ENCODE data around the gene SYNGR1. TPM values are rescaled to one million over a fixed set of nuclear protein-coding genes. Genes with fewer than 3 reads are reported as not detected.
A peak's percentile ranks its signal among the peaks of the same experiment; 100 is the strongest.

Gene SYNGR1, protein sequence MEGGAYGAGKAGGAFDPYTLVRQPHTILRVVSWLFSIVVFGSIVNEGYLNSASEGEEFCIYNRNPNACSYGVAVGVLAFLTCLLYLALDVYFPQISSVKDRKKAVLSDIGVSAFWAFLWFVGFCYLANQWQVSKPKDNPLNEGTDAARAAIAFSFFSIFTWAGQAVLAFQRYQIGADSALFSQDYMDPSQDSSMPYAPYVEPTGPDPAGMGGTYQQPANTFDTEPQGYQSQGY
- polyA plus RNA-seq (2013), result 29.5 TPM

GRCh38 chr22:39349967-39350726, at the start of gene SYNGR1:
SYNGR1 (plus strand) TSS chr22:39349991; CDS start chr22:39350011, 20 bp downstream.
- POLR2A ChIA-PET, result interaction anchor here (0.7 to 2.2 kb wide), 2 partner anchors 31 to 83 kb away, joined by 3 to 11 read pairs; partner anchors contain the start of gene RPL3
- WGBS (ENCODE audit: insufficient coverage), result 0% methylated on average over 63 of the region's 87 CpGs
- H3K27ac ChIP-seq (ENCODE audit: insufficient read depth in 1 of 2, low read depth in 1 of 2, low read length in 2 of 2, poor library complexity in 1 of 2, severe bottlenecking in 2 of 2), result peak within 1 kb of the TSS; percentile 62 to 82
- no peaks in the 10 kb centered on the region for H3K9me3 ChIP-seq (ENCODE audit: control extremely low read depth in 1 of 5, control insufficient read depth in 4 of 5, insufficient read depth in 2 of 5, low read depth in 1 of 5, low read length in 4 of 5)
- no peaks in the 10 kb centered on the region for H3K27me3 ChIP-seq (replicated peaks in 2 of 5; ENCODE audit: control insufficient read depth in 4 of 5, insufficient read depth in 5 of 5, low read length in 4 of 5)
- H3K4me1 ChIP-seq (ENCODE audit: control extremely low read depth in 1 of 4, control insufficient read depth in 4 of 4, insufficient read depth in 4 of 4, low read length in 3 of 4), result peaks cover 12 to 43% (median 37%) of the 10 kb centered on the region in 4 experiments
- peak within 1 kb of the TSS; percentile 63 to 90 (median 77) for H3K4me3 ChIP-seq (ENCODE audit: control insufficient read depth in 1 of 7, extremely low read depth in 1 of 7, insufficient read depth in 4 of 7, low read depth in 2 of 7, low read length in 6 of 7)
- CTCF ChIA-PET, result interaction anchor here (0.6 to 1.6 kb wide), 4 partner anchors 17 to 165 kb away, joined by 4 to 5 read pairs (median 4); no protein-coding TSS in a partner anchor
- peaks cover 0 to 11% (median 0%) of the 10 kb centered on the region in 4 experiments for H3K36me3 ChIP-seq (ENCODE audit: control insufficient read depth in 4 of 4, insufficient read depth in 4 of 4, low read length in 3 of 4)
- peak in 1 of 3 donors; percentile 37 for DNase-seq

DNA sequence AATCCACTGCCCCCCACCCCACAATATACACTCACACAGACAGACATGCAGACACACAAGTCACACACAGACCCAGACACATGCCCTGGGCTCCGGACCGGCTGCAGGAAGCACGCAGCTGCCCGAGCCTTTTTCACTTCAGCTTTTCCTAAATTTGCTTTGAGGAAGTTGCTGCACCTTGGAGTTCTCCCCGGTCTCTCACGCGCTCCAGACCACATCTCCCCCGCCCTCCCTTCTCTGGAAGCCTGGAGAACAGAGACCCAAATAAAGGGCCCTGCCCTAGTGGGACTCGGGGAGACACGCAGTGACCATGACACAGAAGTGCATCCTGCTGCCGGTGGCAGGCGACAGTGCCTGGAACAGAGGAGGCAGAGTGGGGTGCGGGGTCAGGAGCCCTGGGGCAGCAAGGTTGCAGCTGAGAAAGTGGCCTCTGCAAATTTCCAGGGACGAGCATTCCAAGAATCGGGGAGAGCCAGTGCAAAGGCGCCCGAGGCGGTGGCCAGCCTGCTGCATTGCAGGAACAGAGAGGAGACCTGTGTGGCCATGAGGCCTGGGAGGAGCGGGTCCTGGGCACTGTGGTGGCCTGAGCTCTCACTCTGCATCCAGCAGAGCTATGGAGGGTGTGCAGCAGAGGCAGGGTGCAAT, 49.5 kb upstream of the SYNGR1 start:
- whole genome bisulfite sequencing (ENCODE audit: insufficient coverage), result 13% methylated on average over 15 of the region's 19 CpGs
- H3K4me1 ChIP-seq (ENCODE audit: control extremely low read depth in 1 of 4, control insufficient read depth in 4 of 4, insufficient read depth in 4 of 4, low read length in 3 of 4), result peaks cover 0 to 27% (median 13%) of the 10 kb centered on the region in 4 experiments
- peaks cover 0 to 47% (median 14%) of the 10 kb centered on the region in 5 experiments for H3K27me3 ChIP-seq (replicated peaks in 2 of 5; ENCODE audit: control insufficient read depth in 4 of 5, insufficient read depth in 5 of 5, low read length in 4 of 5)
- no peak overlapping the region for H3K27ac ChIP-seq (ENCODE audit: insufficient read depth in 1 of 2, low read depth in 1 of 2, low read length in 2 of 2, poor library complexity in 1 of 2, severe bottlenecking in 2 of 2)
- no peaks in the 10 kb centered on the region for H3K9me3 ChIP-seq (ENCODE audit: control extremely low read depth in 1 of 5, control insufficient read depth in 4 of 5, insufficient read depth in 2 of 5, low read depth in 1 of 5, low read length in 4 of 5)
- DNase-seq, result peak in 2 of 3 donors; percentile 75 to 77
- CTCF ChIA-PET, result interaction anchor here (1.0 to 1.9 kb wide), 7 partner anchors 9 to 165 kb away, joined by 3 to 9 read pairs (median 5); no protein-coding TSS in a partner anchor
- H3K36me3 ChIP-seq (ENCODE audit: control insufficient read depth in 4 of 4, insufficient read depth in 4 of 4, low read length in 3 of 4), result no peaks in the 10 kb centered on the region
- POLR2A ChIA-PET, result interaction anchor here (0.9 kb wide), 1 partner anchor 18 kb away, joined by 3 read pairs; no protein-coding TSS in a partner anchor
- H3K4me3 ChIP-seq (ENCODE audit: control insufficient read depth in 1 of 7, extremely low read depth in 1 of 7, insufficient read depth in 4 of 7, low read depth in 2 of 7, low read length in 6 of 7), result peak overlapping the region in 2 of 7 experiments; percentile 11 to 42

- peaks cover 0 to 27% (median 13%) of the 10 kb centered on the region in 4 experiments for H3K4me1 ChIP-seq (ENCODE audit: control extremely low read depth in 1 of 4, control insufficient read depth in 4 of 4, insufficient read depth in 4 of 4, low read length in 3 of 4)
- POLR2A ChIA-PET, result no interaction called here
- WGBS (ENCODE audit: insufficient coverage), result 96% methylated on average over 9 of the region's 9 CpGs
These were observed 48.7 kb upstream of the SYNGR1 start for GRCh38 chr22:39301108-39301507.

GRCh38 chr22:39301926-39302325, 47.9 kb upstream of the SYNGR1 start:
- peaks cover 0 to 40% (median 14%) of the 10 kb centered on the region in 5 experiments for H3K27me3 ChIP-seq (replicated peaks in 2 of 5; ENCODE audit: control insufficient read depth in 4 of 5, insufficient read depth in 5 of 5, low read length in 4 of 5)
- WGBS (ENCODE audit: insufficient coverage), result 86% methylated on average over 6 of the region's 7 CpGs
- DNase-seq, result no peak
- H3K36me3 ChIP-seq (ENCODE audit: control insufficient read depth in 4 of 4, insufficient read depth in 4 of 4, low read length in 3 of 4), result no peaks in the 10 kb centered on the region
- H3K4me1 ChIP-seq (ENCODE audit: control extremely low read depth in 1 of 4, control insufficient read depth in 4 of 4, insufficient read depth in 4 of 4, low read length in 3 of 4), result peaks cover 0 to 26% (median 14%) of the 10 kb centered on the region in 4 experiments
- H3K4me3 ChIP-seq (ENCODE audit: control insufficient read depth in 1 of 7, extremely low read depth in 1 of 7, insufficient read depth in 4 of 7, low read depth in 2 of 7, low read length in 6 of 7), result no peak overlapping the region
- H3K9me3 ChIP-seq (ENCODE audit: control extremely low read depth in 1 of 5, control insufficient read depth in 4 of 5, insufficient read depth in 2 of 5, low read depth in 1 of 5, low read length in 4 of 5), result no peaks in the 10 kb centered on the region
- CTCF ChIA-PET, result interaction anchor here (1.0 to 2.2 kb wide), 4 partner anchors 10 to 131 kb away, joined by 3 to 7 read pairs (median 4); no protein-coding TSS in a partner anchor
- POLR2A ChIA-PET, result no interaction called here
- no peak overlapping the region for H3K27ac ChIP-seq (ENCODE audit: insufficient read depth in 1 of 2, low read depth in 1 of 2, low read length in 2 of 2, poor library complexity in 1 of 2, severe bottlenecking in 2 of 2)

More at GRCh38 chr22:39301108-39301507, 48.7 kb upstream of the SYNGR1 start:
- no peak for DNase-seq
- CTCF ChIA-PET, result interaction anchor here (1.2 to 1.9 kb wide), 4 partner anchors 10 to 16 kb away, joined by 5 to 9 read pairs (median 6); no protein-coding TSS in a partner anchor
- Histone ChIP-seq H3K36me3 (ENCODE audit: control insufficient read depth in 4 of 4, insufficient read depth in 4 of 4, low read length in 3 of 4) (no peaks in the 10 kb centered on the region), H3K27ac (ENCODE audit: insufficient read depth in 1 of 2, low read depth in 1 of 2, low read length in 2 of 2, poor library complexity in 1 of 2, severe bottlenecking in 2 of 2) (no peak overlapping the region), H3K4me3 (ENCODE audit: control insufficient read depth in 1 of 7, extremely low read depth in 1 of 7, insufficient read depth in 4 of 7, low read depth in 2 of 7, low read length in 6 of 7) (no peak overlapping the region), H3K9me3 (ENCODE audit: control extremely low read depth in 1 of 5, control insufficient read depth in 4 of 5, insufficient read depth in 2 of 5, low read depth in 1 of 5, low read length in 4 of 5) (no peaks in the 10 kb centered on the region), H3K27me3 (replicated peaks in 2 of 5; ENCODE audit: control insufficient read depth in 4 of 5, insufficient read depth in 5 of 5, low read length in 4 of 5) (peaks cover 0 to 46% (median 14%) of the 10 kb centered on the region in 5 experiments)

DNA sequence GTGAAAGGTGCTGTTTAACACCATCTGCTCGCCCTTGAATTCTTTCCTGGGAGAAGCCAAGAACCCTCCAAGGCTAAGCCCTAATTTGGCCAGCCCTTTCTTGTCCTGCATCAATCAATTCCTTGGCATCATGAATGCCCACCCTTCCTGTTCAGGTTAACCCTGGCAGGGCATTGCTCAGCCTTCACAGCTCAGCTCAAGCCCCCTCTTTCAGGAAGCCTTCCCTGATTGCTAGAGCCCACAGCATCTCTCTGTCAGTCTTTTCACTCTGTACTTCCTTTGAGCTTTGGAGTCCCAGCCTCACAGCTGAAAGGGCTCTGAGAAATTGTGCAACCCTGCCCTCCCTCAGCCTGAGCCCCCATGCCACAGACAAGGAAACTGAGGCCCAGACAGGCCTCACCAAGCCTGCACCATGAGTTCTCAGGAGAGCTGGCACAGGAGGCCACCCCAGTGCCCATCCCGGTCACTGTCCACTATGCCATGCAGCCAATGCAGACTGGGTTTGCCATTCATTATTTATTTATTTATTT, 47.3 kb upstream of the SYNGR1 start:
- Histone ChIP-seq H3K9me3 (ENCODE audit: control extremely low read depth in 1 of 5, control insufficient read depth in 4 of 5, insufficient read depth in 2 of 5, low read depth in 1 of 5, low read length in 4 of 5) (no peaks in the 10 kb centered on the region), H3K36me3 (ENCODE audit: control insufficient read depth in 4 of 4, insufficient read depth in 4 of 4, low read length in 3 of 4) (peaks cover 0 to 2% (median 0%) of the 10 kb centered on the region in 4 experiments), H3K27ac (ENCODE audit: insufficient read depth in 1 of 2, low read depth in 1 of 2, low read length in 2 of 2, poor library complexity in 1 of 2, severe bottlenecking in 2 of 2) (no peak overlapping the region), H3K4me3 (ENCODE audit: control insufficient read depth in 1 of 7, extremely low read depth in 1 of 7, insufficient read depth in 4 of 7, low read depth in 2 of 7, low read length in 6 of 7) (no peak overlapping the region), H3K4me1 (ENCODE audit: control extremely low read depth in 1 of 4, control insufficient read depth in 4 of 4, insufficient read depth in 4 of 4, low read length in 3 of 4) (peaks cover 0 to 25% (median 14%) of the 10 kb centered on the region in 4 experiments), H3K27me3 (replicated peaks in 2 of 5; ENCODE audit: control insufficient read depth in 4 of 5, insufficient read depth in 5 of 5, low read length in 4 of 5) (peaks cover 0 to 38% (median 14%) of the 10 kb centered on the region in 5 experiments)
- ChIA-PET POLR2A (no interaction called here), CTCF (interaction anchor here (1.0 to 2.2 kb wide), 6 partner anchors 8 to 132 kb away, joined by 3 to 8 read pairs (median 4); no protein-coding TSS in a partner anchor)
- no peak for DNase-seq
- WGBS (ENCODE audit: insufficient coverage), result 91% methylated on average over 1 of the region's 2 CpGs

DNA sequence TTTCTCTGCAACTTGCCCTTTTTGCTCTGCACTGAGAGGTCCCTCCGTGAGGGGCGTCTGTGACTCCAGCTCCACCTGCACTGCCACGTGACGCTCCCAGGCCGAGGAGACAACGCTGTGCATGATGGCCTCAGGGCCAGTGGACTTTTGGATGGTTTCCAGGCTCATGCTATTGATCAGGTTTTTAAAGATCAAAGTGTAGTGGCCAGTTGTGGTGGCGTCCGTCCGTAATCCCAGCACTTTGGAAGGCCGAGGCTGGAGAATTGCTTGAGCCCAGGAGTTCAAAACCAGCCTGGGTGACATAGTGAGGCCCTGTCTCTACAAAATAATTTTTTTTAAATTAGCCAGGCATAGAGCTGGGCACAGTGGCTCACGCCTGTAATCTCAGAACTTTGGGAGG, 46.4 kb upstream of the SYNGR1 start:
- H3K4me3 ChIP-seq (ENCODE audit: control insufficient read depth in 1 of 7, extremely low read depth in 1 of 7, insufficient read depth in 4 of 7, low read depth in 2 of 7, low read length in 6 of 7), result no peak overlapping the region
- no peak overlapping the region for H3K27ac ChIP-seq (ENCODE audit: insufficient read depth in 1 of 2, low read depth in 1 of 2, low read length in 2 of 2, poor library complexity in 1 of 2, severe bottlenecking in 2 of 2)
- ChIA-PET POLR2A (interaction anchor here (0.6 to 0.7 kb wide), 2 partner anchors 17 to 48 kb away, joined by 3 read pairs; no protein-coding TSS in a partner anchor), CTCF (interaction anchor here (0.7 to 3.6 kb wide), 8 partner anchors 8 to 169 kb away, joined by 3 to 24 read pairs (median 4); partner anchors contain the start of gene RPL3)
- peaks cover 0 to 2% (median 0%) of the 10 kb centered on the region in 4 experiments for H3K36me3 ChIP-seq (ENCODE audit: control insufficient read depth in 4 of 4, insufficient read depth in 4 of 4, low read length in 3 of 4)
- H3K9me3 ChIP-seq (ENCODE audit: control extremely low read depth in 1 of 5, control insufficient read depth in 4 of 5, insufficient read depth in 2 of 5, low read depth in 1 of 5, low read length in 4 of 5), result no peaks in the 10 kb centered on the region
- WGBS (ENCODE audit: insufficient coverage), result 95% methylated on average over 11 of the region's 11 CpGs
- no peak for DNase-seq
- H3K27me3 ChIP-seq (replicated peaks in 2 of 5; ENCODE audit: control insufficient read depth in 4 of 5, insufficient read depth in 5 of 5, low read length in 4 of 5), result peaks cover 0 to 33% (median 14%) of the 10 kb centered on the region in 5 experiments
- peaks cover 0 to 21% (median 13%) of the 10 kb centered on the region in 4 experiments for H3K4me1 ChIP-seq (ENCODE audit: control extremely low read depth in 1 of 4, control insufficient read depth in 4 of 4, insufficient read depth in 4 of 4, low read length in 3 of 4)
